ENCODE results near the gene KIRREL3.

The KIRREL3 gene

GRCh38 chr11:126533560-126533959, 467.0 kb downstream of the KIRREL3 start:
- DNase-seq (ENCODE audit: low read depth): no peak
- TF ChIP-seq CTCF (IDR thresholded peaks at IDR 0.05; ENCODE audit: low read depth, low read length, missing control alignments): no peak

DNA sequence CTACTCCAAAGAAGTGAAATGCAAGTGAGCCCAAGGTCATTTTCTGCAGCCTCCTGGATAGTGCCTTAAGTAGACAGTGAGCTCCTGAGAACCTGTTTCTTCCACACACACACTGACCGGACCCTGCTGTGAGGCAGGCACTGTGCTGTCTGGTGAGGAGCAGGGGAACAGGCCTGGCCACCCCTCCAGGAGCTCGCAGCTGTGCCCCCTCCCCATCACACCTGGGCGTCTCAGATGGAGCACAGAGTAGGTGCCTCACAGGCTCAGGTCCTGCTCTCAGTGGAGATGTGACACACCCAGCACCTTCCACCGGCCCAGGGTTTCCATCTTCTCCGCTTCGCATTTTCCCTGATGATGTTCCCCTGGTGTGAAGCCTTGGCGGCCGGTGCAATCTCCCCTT, 470.2 kb downstream of the KIRREL3 start:
- no peak for DNase-seq (ENCODE audit: low read depth)
- no peak for TF ChIP-seq CTCF (IDR thresholded peaks at IDR 0.05; ENCODE audit: low read depth, low read length, missing control alignments)
- no peak overlapping the region for H3K4me3 ChIP-seq (ENCODE audit: low read depth, low read length)

More at GRCh38 chr11:126533560-126533959, 467.0 kb downstream of the KIRREL3 start:
- H3K4me3 ChIP-seq (ENCODE audit: low read depth, low read length): no peak overlapping the region

DNA sequence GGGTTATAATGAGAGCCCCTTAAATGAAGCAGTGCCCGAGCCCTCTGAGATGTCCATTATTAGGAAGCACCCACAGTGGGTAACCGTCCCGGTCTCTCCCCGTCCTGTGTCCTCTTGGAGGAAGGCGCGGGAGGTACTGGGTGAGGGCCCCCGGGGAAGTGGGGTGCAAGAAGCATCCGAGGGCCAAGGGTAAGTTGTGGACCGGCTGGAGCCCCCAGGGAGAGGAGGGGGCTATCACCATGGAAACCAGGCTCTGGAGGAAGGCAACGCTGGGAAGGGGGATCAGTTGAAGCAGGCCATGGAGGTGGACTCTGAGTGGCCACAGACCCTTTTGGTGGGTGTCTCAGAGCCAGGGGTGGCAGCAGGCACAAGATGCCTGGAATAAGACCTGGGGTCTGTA, 471.5 kb downstream of the KIRREL3 start:
- H3K4me3 ChIP-seq (ENCODE audit: low read depth, low read length): no peak overlapping the region
- TF ChIP-seq CTCF (IDR thresholded peaks at IDR 0.05; ENCODE audit: low read depth, low read length, missing control alignments): no peak
- DNase-seq (ENCODE audit: low read depth): no peak

GRCh38 chr11:126528075-126528474, 472.5 kb downstream of the KIRREL3 start:
- TF ChIP-seq CTCF (IDR thresholded peaks at IDR 0.05; ENCODE audit: low read depth, low read length, missing control alignments): no peak
- no peak overlapping the region for H3K4me3 ChIP-seq (ENCODE audit: low read depth, low read length)
- no peak for DNase-seq (ENCODE audit: low read depth)

DNA sequence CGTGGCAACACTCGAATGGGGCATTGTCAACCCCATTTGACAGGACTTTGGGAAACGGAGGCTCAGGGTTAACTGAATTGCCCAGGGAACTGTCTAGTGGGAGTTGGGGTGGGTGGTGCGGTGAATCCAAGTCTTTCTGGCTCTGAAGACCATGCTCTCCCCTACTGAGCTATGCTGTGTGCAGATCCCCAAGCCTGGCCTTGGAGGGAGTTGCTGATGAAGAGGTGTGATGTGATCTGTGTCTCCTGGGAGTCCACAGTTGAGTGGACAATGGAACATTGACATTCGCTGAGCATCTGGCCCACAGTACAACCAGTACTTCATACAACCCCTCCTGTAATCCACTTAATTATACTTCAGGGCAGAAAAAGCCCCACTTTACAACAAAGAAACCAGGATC, 472.9 kb downstream of the KIRREL3 start:
- TF ChIP-seq CTCF (IDR thresholded peaks at IDR 0.05; ENCODE audit: low read depth, low read length, missing control alignments): no peak
- DNase-seq (ENCODE audit: low read depth): no peak
- H3K4me3 ChIP-seq (ENCODE audit: low read depth, low read length): no peak overlapping the region

- no peak for DNase-seq (ENCODE audit: low read depth)
- H3K4me3 ChIP-seq (ENCODE audit: low read depth, low read length): no peak overlapping the region
- TF ChIP-seq CTCF (IDR thresholded peaks at IDR 0.05; ENCODE audit: low read depth, low read length, missing control alignments): no peak
Observed at GRCh38 chr11:126526471-126526870, 474.1 kb downstream of the KIRREL3 start.

GRCh38 chr11:126525702-126526101, 474.9 kb downstream of the KIRREL3 start:
- H3K4me3 ChIP-seq (ENCODE audit: low read depth, low read length): no peak overlapping the region
- no peak for TF ChIP-seq CTCF (IDR thresholded peaks at IDR 0.05; ENCODE audit: low read depth, low read length, missing control alignments)
- no peak for DNase-seq (ENCODE audit: low read depth)
